PC-9 (cell line): ENCODE data around the gene TSTD2. TPM values are rescaled to one million over a fixed set of nuclear protein-coding genes. Genes with fewer than 3 reads are reported as not detected.

ENCODE experiments used
- BruUV-seq: library from RNA; stranded (reverse); fragments of 400-500 nt; replicated peaks from 2 replicates; lab custom pipeline; 2021; lab: Mats Ljungman, UMichigan
- CTCF ChIA-PET: fragments of 300-600 bp; sonication (Branson Sonifier 250); formaldehyde crosslinking; loops from one replicate; lab custom pipeline; 2022; ENCODE audit warnings: antibody characterized with exemption; lab: Charles Lee
- POLR2A ChIA-PET: fragments of 300-600 bp; sonication (Branson Sonifier 250); formaldehyde crosslinking; loops from one replicate; lab custom pipeline; 2022; ENCODE audit warnings: antibody characterized with exemption; ENCODE audit not compliant: unreplicated experiment; lab: Charles Lee
- DNase-seq, 2 experiments: peaks; one replicate each; pipeline versions ENCODE4 v3.0.0 to v3.0.0-alpha.2; 2015 to 2022; ENCODE audit warnings: mixed read lengths in 1 of 2
- H2AFZ ChIP-seq: fragments of 200-600 bp; sonication (generic); 2 replicates; pipeline ENCODE4 v1.8.1; 2017; ENCODE audit warnings: antibody characterized with exemption
- H3F3A ChIP-seq: fragments of 200-600 bp; sonication (generic); 2 replicates; pipeline ENCODE4 v1.8.1; 2017; ENCODE audit warnings: antibody characterized with exemption, mild to moderate bottlenecking, low read depth; ENCODE audit not compliant: insufficient read depth
- H3K27ac ChIP-seq: fragments of 200-600 bp; sonication (generic); 2 replicates; pipeline ENCODE4 v1.6.1; 2016; ENCODE audit warnings: mixed run types
- H3K27me3 ChIP-seq: fragments of 200-600 bp; sonication (generic); 2 replicates; pipeline ENCODE4 v1.6.1; 2016; ENCODE audit warnings: low read depth, mixed run types; ENCODE audit not compliant: insufficient read depth
- H3K36me3 ChIP-seq: fragments of 200-600 bp; sonication (generic); 2 replicates; pipeline ENCODE4 v1.6.1; 2016; ENCODE audit warnings: low read depth, mixed run types
- H3K4me1 ChIP-seq: fragments of 200-600 bp; sonication (generic); replicated peaks from 2 replicates; pipeline ENCODE4 v1.6.1; 2016; ENCODE audit warnings: mixed run types; ENCODE audit not compliant: insufficient read depth
- H3K4me2 ChIP-seq: fragments of 200-600 bp; sonication (generic); 2 replicates; pipeline ENCODE4 v1.6.1; 2017; ENCODE audit warnings: mixed run types
- H3K4me3 ChIP-seq: fragments of 200-600 bp; sonication (generic); 2 replicates; pipeline ENCODE4 v1.6.1; 2016; ENCODE audit warnings: mixed run types
- H3K79me2 ChIP-seq: fragments of 200-600 bp; sonication (generic); 2 replicates; pipeline ENCODE4 v1.6.1; 2017; ENCODE audit warnings: low read depth, mixed run types
- H3K9me2 ChIP-seq: fragments of 200-600 bp; sonication (generic); 2 replicates; pipeline ENCODE4 v1.8.1; 2017; ENCODE audit warnings: mild to moderate bottlenecking; ENCODE audit not compliant: insufficient read depth
- H3K9me3 ChIP-seq: fragments of 200-600 bp; sonication (generic); 2 replicates; pipeline ENCODE4 v1.8.1; 2016; ENCODE audit warnings: low read depth; ENCODE audit not compliant: insufficient read depth
- H4K20me1 ChIP-seq: fragments of 200-600 bp; sonication (generic); 2 replicates; pipeline ENCODE4 v1.8.1; 2017; ENCODE audit not compliant: insufficient read depth
- EZH2 ChIP-seq: fragments of 200-600 bp; sonication (generic); IDR thresholded peaks from 2 replicates; pipeline ENCODE4 v1.8.0; 2017; ENCODE audit warnings: antibody characterized with exemption, low read depth
- intact Hi-C: fragments of 100-400 bp; cut with micrococcal nuclease; formaldehyde crosslinking; loops from one replicate; pipeline ENCODE4 v1.10.0; 2022; ENCODE audit not compliant: unreplicated experiment
- total RNA-seq: library from RNA; stranded (reverse); gene quantifications from 2 replicates; pipeline ENCODE4 v1.2.3, GENCODE V29; 2021
- TF ChIP-seq, protein P1 (sequence below): fragments of 200-600 bp; sonication (generic); conservative IDR thresholded peaks from 2 replicates; pipeline ENCODE4 v1.6.1; 2017; ENCODE audit warnings: mixed run types, antibody characterized with exemption, mild to moderate bottlenecking, moderate library complexity

The TSTD2 gene
- total RNA-seq, 1 experiment from 2014 or later, result 17.0 TPM

DNA sequence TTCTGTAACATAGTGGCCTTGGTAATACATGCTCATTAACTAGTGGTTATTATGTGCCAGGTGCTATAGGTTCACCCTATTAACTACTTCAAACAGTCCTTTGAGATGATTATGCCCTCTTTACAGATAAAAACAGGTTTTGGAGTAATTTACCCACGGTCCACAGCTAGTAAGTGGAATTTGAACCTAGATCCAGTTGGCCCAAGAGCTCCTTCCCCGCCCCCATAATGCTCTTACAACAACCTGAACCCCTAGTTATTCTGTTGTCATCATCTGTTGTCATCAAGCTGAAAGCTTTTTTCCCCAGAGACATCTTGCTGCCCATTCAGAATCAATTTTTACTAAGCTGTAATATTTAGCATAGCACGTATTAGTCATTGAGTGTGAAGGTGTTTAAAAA, 40.8 kb upstream of the TSTD2 start:
- no peaks in the 10 kb centered on the region for H3K27me3 ChIP-seq
- H3K4me2 ChIP-seq, result no peak overlapping the region
- peaks cover 13% of the 10 kb centered on the region; the same call in 1 of the 2 replicates for H3F3A ChIP-seq
- H3K9me3 ChIP-seq, result no peaks in the 10 kb centered on the region
- TF ChIP-seq EZH2, result no peak
- TF ChIP-seq, protein P1, sequence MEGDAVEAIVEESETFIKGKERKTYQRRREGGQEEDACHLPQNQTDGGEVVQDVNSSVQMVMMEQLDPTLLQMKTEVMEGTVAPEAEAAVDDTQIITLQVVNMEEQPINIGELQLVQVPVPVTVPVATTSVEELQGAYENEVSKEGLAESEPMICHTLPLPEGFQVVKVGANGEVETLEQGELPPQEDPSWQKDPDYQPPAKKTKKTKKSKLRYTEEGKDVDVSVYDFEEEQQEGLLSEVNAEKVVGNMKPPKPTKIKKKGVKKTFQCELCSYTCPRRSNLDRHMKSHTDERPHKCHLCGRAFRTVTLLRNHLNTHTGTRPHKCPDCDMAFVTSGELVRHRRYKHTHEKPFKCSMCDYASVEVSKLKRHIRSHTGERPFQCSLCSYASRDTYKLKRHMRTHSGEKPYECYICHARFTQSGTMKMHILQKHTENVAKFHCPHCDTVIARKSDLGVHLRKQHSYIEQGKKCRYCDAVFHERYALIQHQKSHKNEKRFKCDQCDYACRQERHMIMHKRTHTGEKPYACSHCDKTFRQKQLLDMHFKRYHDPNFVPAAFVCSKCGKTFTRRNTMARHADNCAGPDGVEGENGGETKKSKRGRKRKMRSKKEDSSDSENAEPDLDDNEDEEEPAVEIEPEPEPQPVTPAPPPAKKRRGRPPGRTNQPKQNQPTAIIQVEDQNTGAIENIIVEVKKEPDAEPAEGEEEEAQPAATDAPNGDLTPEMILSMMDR, result no peak
- H3K4me3 ChIP-seq, result no peak overlapping the region
- H3K36me3 ChIP-seq, result peaks cover 52% of the 10 kb centered on the region
- H4K20me1 ChIP-seq, result peaks cover 7% of the 10 kb centered on the region; the same call in 1 of the 2 replicates
- no peak overlapping the region for H3K27ac ChIP-seq
- no TSS peak for BruUV-seq
- H2AFZ ChIP-seq, result no peak overlapping the region
- intact Hi-C loops, result loop anchor here (10.0 kb wide), 1 partner anchor 341 kb away; no protein-coding TSS in a partner anchor
- ChIA-PET CTCF (no interaction called here), POLR2A (no interaction called here)
- H3K4me1 ChIP-seq, result no peaks in the 10 kb centered on the region
- no peaks in the 10 kb centered on the region for H3K9me2 ChIP-seq
- no peak for DNase-seq
- H3K79me2 ChIP-seq, result no peaks in the 10 kb centered on the region; the same call in 1 of the 2 replicates

DNA sequence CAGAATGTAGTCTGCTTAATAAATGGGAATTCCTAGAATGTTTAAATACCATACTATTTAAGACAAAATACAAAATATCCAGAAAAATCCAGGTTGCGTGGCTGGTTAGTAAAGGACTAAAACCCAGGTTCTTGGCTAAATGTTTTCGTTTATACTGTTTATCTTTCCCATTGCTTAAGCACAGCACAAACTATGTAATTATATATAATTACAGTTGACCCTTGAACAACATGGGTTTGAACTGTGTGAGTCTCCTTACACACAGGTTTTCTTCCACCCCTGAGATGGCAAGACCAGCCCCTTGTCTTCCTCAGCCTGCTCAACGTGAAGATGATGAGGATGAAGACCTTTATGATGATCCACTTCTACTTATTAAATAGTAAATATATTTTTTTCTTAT, 39.2 kb upstream of the TSTD2 start:
- no peak overlapping the region for H3K4me3 ChIP-seq
- no peak overlapping the region for H3K27ac ChIP-seq
- H3F3A ChIP-seq, result peaks cover 13% of the 10 kb centered on the region; the same call in 1 of the 2 replicates
- no peaks in the 10 kb centered on the region for H3K4me1 ChIP-seq
- no peak overlapping the region for H3K4me2 ChIP-seq
- DNase-seq, result no peak
- no peak overlapping the region for H2AFZ ChIP-seq
- no peaks in the 10 kb centered on the region for H3K9me3 ChIP-seq
- peaks cover 7% of the 10 kb centered on the region; the same call in 1 of the 2 replicates for H4K20me1 ChIP-seq
- H3K79me2 ChIP-seq, result no peaks in the 10 kb centered on the region
- no peaks in the 10 kb centered on the region for H3K27me3 ChIP-seq
- peaks cover 50% of the 10 kb centered on the region for H3K36me3 ChIP-seq
- intact Hi-C loops, result loop anchor here (10.0 kb wide), 1 partner anchor 342 kb away; no protein-coding TSS in a partner anchor
- no TSS peak for BruUV-seq
- POLR2A ChIA-PET, result interaction anchor here (0.7 kb wide), 1 partner anchor 408 kb away, joined by 4 read pairs; no protein-coding TSS in a partner anchor
- CTCF ChIA-PET, result no interaction called here
- TF ChIP-seq, protein P1, result no peak
- TF ChIP-seq EZH2, result no peak
- H3K9me2 ChIP-seq, result no peaks in the 10 kb centered on the region

DNA sequence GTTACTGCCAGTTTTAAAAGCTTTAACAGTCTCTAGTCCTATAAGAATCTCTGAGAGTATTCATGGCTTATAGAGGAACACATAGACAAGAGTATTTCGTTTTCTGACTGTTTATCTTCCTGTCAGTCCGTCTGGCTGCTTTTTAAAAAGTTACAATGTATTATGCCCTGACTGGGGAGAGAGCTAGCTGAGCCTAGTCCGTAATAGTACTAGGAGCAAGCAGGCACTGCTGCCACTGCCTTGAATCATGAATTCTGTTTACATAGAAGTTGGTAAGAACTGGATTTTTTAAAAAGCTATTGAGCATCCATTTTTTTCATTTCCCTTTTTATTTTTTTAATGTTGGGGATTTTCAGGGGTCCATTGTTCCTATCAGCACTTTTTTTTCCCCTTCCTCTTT, 37.4 kb upstream of the TSTD2 start:
- Histone ChIP-seq H3K9me3 (no peaks in the 10 kb centered on the region), H4K20me1 (no peaks in the 10 kb centered on the region), H2AFZ (no peak overlapping the region), H3K4me2 (no peak overlapping the region), H3K79me2 (no peaks in the 10 kb centered on the region), H3F3A (peaks cover 17% of the 10 kb centered on the region; the same call in 1 of the 2 replicates), H3K36me3 (peaks cover 63% of the 10 kb centered on the region), H3K4me3 (no peak overlapping the region), H3K27me3 (no peaks in the 10 kb centered on the region), H3K27ac (0 out of 2 replicates have a peak overlapping the region, but pooled peaks have one; percentile 9), H3K9me2 (no peaks in the 10 kb centered on the region), H3K4me1 (no peaks in the 10 kb centered on the region)
- ChIA-PET CTCF (no interaction called here), POLR2A (no interaction called here)
- no TSS peak for BruUV-seq
- TF ChIP-seq, protein P1, result no peak
- no peak for TF ChIP-seq EZH2
- intact Hi-C loops, result loop anchor here (10.0 kb wide), 1 partner anchor 344 kb away; no protein-coding TSS in a partner anchor
- DNase-seq, result no peak
